Inflammatory macrophage treated with lipopolysaccharide for 4 hours (primary cell): ENCODE data around the gene CARMIL1.
A peak's percentile ranks its signal among the peaks of the same experiment; 100 is the strongest.
"Not testable (repeated sequence)": the region's sequence is repeated elsewhere in the genome, so short reads cannot be mapped to it uniquely, and the experiment has no call there.

Source experiments
- DNase-seq: peaks from one replicate; pipeline ENCODE4 v3.0.0-alpha.2; 2020

CARMIL1 gene

GRCh38 chr6:25375125-25375524, 96.0 kb downstream of the CARMIL1 start:
- no peak for DNase-seq

GRCh38 chr6:25377664-25378063, 98.5 kb downstream of the CARMIL1 start:
- no peak for DNase-seq

- DNase-seq, result no peak
Measured at GRCh38 chr6:25381077-25381476, 101.9 kb downstream of the CARMIL1 start.

- DNase-seq, result not testable (repeated sequence)
Measured at GRCh38 chr6:25382476-25382875, 103.3 kb downstream of the CARMIL1 start.

DNA sequence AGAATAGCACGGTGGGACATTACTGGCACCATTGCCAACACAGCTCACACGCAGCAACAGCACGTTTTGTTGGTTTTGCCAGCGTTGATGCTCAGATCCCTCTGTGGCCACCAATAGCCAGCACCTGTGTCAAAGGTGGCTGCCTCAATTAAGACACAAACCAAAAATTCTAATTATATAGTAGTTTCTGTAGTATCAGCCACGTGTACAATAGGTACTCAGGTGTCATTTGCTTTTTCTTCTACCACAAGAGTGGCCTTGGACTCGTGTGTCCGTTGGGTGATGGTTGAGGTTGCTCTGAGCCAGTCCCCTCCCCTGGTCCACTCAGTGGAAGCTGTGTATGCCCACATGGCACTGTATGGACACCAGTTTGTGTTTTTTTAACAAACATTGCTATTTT, 105.1 kb downstream of the CARMIL1 start:
- no peak for DNase-seq

DNA sequence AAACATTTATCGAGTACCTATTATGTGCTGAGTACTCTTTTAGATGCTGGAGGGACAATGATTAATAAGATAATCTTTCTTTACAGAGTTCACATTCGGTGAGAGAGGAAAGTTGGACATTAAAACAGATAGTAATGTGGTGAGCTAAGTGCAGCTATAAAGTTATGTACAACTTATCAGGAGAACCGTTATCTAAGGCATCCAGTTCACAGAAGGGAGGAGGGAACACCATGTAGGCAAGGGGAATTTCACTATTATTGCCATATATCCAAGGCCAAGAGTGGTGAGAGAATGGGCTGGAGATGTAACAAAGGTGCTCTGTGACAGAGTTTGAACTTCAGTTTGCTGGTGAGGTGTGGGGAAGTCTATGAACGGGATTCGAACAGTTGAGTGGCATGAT, 105.8 kb downstream of the CARMIL1 start:
- no peak for DNase-seq

DNA sequence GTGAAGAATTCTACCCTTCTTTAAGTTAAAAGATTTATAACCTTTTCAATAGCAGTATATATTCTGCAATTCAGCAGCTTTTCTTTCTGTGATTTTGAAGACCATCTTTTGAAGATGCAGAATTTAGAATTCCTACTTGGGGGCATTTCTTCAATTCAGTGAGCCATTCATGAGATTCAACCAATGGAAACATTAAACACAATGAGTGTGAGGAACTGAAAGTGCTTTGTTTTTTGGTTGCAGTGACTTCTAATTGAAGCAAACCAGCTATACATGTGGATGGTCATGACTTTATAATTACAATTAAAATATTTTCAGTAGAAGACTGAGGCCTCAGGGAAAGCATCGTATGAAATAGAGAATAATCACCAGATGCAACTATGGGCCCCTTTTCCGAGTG, 108.3 kb downstream of the CARMIL1 start:
- DNase-seq, result no peak

GRCh38 chr6:25387911-25388310, 108.7 kb downstream of the CARMIL1 start:
- DNase-seq, result no peak

- no peak for DNase-seq
Measured at GRCh38 chr6:25388776-25389175, 109.6 kb downstream of the CARMIL1 start.

GRCh38 chr6:25389471-25389870, 110.3 kb downstream of the CARMIL1 start:
- no peak for DNase-seq

DNA sequence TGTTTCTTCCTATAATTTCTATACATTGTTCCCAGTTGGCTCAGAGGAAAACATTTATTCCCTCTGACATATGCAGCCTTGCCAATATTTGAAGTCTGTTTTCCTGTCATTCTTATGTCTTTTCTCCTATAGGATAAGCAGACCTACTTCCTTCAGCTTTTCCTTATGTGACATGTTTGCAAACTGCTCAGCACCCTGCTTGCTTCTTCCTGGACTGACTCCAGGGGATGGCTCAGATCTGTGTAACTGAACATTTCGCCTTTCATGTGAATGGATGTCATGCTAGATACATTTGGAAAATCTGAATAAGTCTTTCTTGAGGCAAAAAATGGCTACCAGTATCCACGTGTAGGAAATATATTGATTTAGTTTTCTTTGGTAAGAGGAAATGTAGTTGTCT, 113.2 kb downstream of the CARMIL1 start:
- no peak for DNase-seq

- DNase-seq, result no peak
Measured at GRCh38 chr6:25395731-25396130, 116.6 kb downstream of the CARMIL1 start.

- no peak for DNase-seq
Measured at GRCh38 chr6:25397406-25397805, 118.2 kb downstream of the CARMIL1 start.

DNA sequence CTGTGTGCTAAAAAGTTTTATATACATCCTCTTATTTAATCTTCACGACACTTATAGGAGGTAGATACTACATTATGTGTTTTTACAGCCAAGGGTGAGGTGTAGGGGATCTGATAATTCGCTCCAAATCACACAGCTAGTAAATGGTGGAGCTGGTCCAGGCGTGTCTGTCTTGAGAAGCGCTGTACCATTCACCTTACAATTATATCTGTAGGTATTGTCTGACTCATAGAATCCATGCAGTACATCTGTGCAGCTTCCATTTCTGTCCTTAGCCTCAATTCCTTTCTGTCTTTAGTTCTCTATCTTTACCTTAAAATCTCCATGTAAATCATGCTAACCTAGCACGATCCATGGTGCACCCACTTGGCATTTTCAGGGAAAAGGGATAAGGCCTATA, 120.7 kb downstream of the CARMIL1 start:
- DNase-seq, result no peak

DNA sequence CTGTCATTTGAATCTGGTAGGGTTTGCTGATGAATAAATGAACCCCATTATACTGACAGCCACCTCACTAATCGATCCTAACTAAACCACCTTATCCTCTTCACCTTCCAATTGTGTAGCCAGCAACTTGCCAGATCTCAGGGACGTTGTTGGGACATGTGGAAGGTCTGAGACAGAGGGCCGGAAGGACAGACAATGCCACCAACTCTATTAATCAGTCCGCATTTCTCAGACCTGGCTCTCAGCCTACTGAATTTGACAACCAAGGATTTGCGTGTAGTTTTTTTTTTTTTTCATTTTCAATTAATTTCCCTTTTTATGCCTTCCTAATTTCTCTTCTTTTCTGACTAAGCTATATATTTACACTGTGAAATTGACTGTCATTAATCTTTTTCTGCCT, 122.5 kb downstream of the CARMIL1 start:
- no peak for DNase-seq

GRCh38 chr6:25402125-25402524, 123.0 kb downstream of the CARMIL1 start:
- no peak for DNase-seq

DNA sequence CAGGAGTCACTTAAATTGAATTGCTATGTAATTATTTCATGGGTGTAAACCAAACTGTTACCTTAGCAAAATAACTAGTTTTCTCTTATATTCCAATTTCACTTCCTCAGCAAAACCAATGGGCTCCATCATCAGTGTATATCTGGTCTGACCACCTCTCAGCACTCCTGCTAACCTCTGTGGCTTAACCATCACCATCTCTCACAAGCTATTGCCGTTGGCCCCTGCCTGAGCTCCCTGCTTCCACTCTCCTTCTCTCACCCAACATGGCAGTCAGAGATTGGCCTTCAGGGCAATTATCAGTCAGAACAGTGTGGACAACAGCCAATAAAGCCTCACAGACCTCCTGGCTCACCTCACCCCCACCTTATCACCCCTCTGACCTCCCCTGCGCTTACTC, 124.0 kb downstream of the CARMIL1 start:
- DNase-seq, result no peak

DNA sequence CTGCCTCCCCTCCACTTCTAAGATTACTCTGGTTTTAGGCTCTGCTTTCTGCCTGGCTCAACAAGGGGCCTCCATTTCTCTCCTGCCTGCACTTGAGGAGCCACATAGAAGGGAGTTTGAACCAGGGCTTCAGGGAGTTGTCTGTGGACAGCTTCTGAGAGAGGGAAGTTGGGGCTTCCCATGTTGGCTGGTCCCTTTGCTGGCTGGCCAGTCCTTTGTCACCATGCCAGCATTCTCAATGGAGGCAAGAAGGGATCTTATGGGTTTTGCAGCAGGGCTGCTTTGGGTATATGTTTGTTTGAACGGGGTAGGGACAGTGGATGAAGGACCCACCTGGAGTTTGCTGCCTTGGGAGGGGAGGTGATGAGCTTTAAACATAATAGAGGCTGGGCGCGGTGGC, 124.9 kb downstream of the CARMIL1 start:
- peak; percentile 21 for DNase-seq

GRCh38 chr6:25404693-25405169, 125.6 kb downstream of the CARMIL1 start:
- peak; percentile 74 for DNase-seq

DNA sequence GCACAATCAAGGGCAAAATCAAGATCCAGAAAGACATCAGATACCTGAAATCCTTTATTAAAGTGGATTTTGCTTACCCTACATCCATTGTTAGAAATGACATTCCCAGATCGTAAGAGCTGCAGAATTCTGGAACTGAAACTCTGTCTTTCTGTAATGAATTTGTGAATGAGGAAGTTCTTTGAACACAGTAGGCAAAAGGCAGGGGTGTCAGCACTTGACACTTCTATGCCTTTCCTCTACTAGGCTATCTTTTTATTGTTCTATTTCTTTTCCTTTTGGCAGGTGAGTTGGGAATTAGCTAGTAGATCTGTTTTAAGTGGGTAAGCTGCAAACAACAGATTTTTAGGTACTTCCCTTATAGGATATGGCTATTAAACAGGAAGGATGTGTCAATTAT, 126.3 kb downstream of the CARMIL1 start:
- DNase-seq, result peak; percentile 74

DNA sequence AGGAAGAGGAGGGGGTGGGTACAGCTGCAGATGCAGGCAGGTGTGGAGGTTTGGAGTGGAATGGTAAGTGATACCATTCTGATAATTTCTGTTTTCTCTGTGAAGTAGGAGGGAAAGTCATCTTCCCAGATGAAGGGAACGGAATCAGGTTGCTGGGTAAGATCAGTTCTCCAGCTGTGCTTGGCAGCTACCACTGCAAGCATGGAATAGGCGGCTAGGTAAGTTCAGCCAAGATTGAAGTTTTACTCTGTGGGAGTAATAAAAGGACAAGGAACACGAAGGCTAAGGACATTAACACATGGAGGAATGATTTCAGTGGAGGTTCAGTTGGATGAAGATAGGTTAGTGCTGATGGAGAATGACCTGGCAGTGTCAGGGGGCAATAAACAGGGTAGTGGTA, 128.3 kb downstream of the CARMIL1 start:
- DNase-seq, result no peak

GRCh38 chr6:25410102-25410501, 130.9 kb downstream of the CARMIL1 start:
- peak; percentile 4 for DNase-seq

DNA sequence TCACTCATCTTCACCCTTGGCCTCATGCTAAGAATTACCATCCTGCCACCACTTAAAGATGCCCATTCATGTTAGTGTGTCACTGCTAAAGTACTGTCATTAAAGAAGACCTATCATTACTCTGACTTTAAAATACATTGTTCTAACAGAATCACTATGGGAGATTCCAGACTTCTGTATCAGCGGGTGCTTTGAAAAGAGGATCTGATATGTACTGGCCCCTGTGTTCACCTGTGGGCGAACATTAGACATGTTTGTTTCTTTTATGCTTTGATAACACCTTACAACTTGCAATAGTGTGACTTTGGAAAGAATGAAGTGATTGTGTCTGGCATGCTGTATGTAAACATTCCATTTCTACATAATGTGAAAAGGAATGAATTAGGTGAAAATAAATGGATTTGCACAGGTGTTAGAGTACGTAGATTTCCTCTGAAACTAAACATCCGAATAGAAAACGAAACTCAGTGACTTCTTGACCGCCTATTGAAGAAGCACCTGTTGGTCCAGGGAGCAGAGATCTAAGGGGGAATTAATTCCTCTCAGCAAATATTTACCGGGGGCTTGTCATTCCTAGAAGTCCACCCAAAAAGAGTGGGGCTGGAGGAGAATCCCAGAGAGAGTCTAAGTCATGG, 132.3 kb downstream of the CARMIL1 start:
- no peak for DNase-seq

DNA sequence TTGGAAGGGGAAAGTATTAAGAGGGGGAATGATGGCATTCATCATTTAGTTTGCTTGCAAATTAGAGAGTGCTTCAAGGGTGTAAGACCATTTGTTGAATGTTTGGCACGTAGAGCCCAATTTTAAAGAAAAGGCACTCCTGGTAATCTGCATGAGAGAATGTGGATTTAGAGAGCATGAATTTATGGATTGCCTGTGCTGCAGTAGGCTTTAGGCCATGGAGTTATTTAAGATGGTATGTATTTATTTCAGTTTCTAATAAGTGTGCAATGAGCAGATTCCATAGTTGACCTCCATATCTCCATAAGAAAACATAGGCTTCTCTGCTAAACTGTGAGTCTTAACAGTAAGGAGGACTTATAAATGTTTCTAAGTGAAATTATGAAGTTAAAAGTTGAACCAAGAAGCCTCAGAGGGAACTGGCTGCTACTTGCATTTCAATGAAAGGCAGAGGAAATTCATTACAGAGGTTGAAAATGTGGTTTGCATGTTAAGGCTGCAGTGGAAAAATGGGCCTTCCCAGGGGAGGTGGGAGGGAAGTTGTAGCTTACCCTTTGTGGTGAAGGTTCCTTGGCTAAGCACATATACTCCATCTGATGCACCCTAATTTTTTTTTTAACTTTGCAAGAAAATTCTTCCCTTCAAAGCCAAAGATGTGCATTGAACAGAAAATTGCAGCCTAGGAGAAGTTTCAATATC, 134.2 kb downstream of the CARMIL1 start:
- no peak for DNase-seq

DNA sequence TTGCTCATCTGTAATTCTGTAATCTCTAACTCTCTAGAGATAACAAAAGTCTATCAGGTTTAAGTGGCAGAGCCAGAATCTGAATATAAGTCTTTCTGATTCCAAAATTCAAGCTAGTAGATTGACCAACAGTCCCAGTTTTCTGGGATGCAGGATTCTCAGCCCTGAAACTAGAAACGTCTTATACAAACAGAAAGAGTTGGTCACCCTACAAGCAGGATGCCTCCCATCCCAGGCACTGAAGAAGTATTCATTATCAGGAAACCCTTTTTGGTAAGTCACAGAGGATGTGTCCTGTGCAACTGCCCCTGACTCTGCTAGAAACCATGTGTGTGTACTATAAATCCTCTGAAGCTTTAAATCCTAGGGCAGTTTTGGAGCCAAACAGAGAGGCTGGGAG, 135.0 kb downstream of the CARMIL1 start:
- DNase-seq, result no peak
